Activated CD4-positive, alpha-beta T cell treated with anti-CD3 and anti-CD28 coated beads, Interleukin-2, amount 10 ng/mL, durations not matched to agents 7 days and 5 days (primary cell): Measurements from ENCODE around the gene KCNRG. TPM values are rescaled to one million over a fixed set of nuclear protein-coding genes. Genes with fewer than 3 reads are reported as not detected.
"Not testable (repeated sequence)": the region's sequence is repeated elsewhere in the genome, so short reads cannot be mapped to it uniquely, and the experiment has no call there.

Experiments used
- CTCF ChIA-PET: fragments of 350-600 bp; sonication (Branson Sonifier 250); formaldehyde crosslinking; loops from one replicate; lab custom pipeline; 2021; ENCODE audit warnings: antibody characterized with exemption; lab: Charles Lee
- POLR2A ChIA-PET: fragments of 350-600 bp; sonication (Branson Sonifier 250); formaldehyde crosslinking; loops from one replicate; lab custom pipeline; 2021; ENCODE audit warnings: antibody characterized with exemption; lab: Charles Lee
- DNase-seq: peaks from one replicate; pipeline ENCODE4 v3.0.0-alpha.2; 2020
- H3K27ac Mint-ChIP-seq: one replicate; pipeline ENCODE4 v1.8.0; 2021; ENCODE audit warnings: mild to moderate bottlenecking, moderate library complexity, mixed read lengths
- H3K27me3 Mint-ChIP-seq: one replicate; pipeline ENCODE4 v1.8.0; 2021; ENCODE audit warnings: mixed read lengths
- H3K36me3 Mint-ChIP-seq: one replicate; pipeline ENCODE4 v1.8.0; 2021; ENCODE audit warnings: low read depth, mixed read lengths
- H3K4me1 Mint-ChIP-seq: one replicate; pipeline ENCODE4 v1.8.0; 2021; ENCODE audit warnings: mixed read lengths
- H3K4me3 Mint-ChIP-seq: one replicate; pipeline ENCODE4 v1.8.0; 2021; ENCODE audit warnings: mild to moderate bottlenecking, moderate library complexity, mixed read lengths
- H3K9me3 Mint-ChIP-seq: one replicate; pipeline ENCODE4 v1.8.0; 2021; ENCODE audit warnings: mixed read lengths
- microRNA-seq: library from miRNA; unstranded; fragments of <30 nt; microRNA quantifications from one replicate; pipeline ENCODE4 v1.2.0, GENCODE V29; 2021; ENCODE audit warnings: borderline microRNAs expressed, borderline replicate concordance
- total RNA-seq, 2 experiments: library from RNA; stranded (reverse); gene quantifications; one replicate each; pipeline ENCODE4 v1.2.3, GENCODE V29; 2021

KCNRG gene
- total RNA-seq, 2 experiments from 2014 or later: 0.42 to 0.60 TPM

DNA sequence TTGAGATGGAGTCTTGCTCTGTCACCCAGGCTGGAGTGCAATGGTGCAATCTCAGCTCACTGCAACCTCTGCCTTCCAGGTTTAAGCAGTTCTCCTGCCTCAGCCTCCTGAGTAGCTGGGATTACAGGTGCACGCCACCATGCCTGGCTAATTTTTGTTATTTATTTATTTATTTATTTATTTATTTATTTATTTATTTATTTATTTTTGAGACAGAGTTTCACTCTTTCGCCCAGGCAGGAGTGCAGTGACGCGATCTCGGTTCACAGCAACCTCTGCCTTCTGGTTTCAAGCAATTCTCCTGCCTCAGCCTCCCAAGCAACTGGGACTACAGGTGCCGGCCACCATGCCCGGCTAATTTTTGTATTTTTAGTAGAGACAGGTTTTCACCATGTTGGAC lies 47.1 kb downstream of the KCNRG start:
- peaks cover 56% of the 10 kb centered on the region for H3K36me3 Mint-ChIP-seq

DNA sequence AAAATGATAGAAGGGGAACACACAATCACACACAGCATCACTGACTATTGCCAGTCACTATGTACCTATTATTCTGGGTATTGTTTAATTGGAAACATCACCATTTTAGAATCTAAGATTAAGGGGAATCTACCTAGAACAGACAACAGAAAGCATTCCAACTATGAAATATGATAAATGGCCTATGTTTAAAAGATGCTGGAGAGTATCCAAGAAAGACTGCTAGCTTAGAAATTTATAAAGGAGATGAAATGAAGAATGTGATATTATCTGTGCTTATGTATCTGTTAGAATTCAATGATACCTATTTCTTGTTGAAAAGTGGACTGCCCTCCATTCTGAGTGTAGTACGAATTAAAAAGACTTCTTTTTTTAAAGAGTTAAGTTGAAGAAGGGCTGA lies 50.5 kb downstream of the KCNRG start:
- Mint-ChIP-seq H3K27me3 (no peaks in the 10 kb centered on the region), H3K4me3 (no peak overlapping the region), H3K36me3 (peaks cover 47% of the 10 kb centered on the region), H3K9me3 (no peaks in the 10 kb centered on the region), H3K4me1 (peaks cover 17% of the 10 kb centered on the region), H3K27ac (no peak overlapping the region)
- ChIA-PET CTCF (interaction anchor here (0.6 to 1.5 kb wide), 3 partner anchors 13 to 26 kb away, joined by 3 to 4 read pairs (median 3); no protein-coding TSS in a partner anchor), POLR2A (no interaction called here)
- DNase-seq: no peak

More for the DNA sequence above, 47.1 kb downstream of the KCNRG start:
- H3K27me3 Mint-ChIP-seq, H3K9me3 Mint-ChIP-seq, POLR2A ChIA-PET, H3K4me3 Mint-ChIP-seq, CTCF ChIA-PET, H3K27ac Mint-ChIP-seq, DNase-seq: not testable (repeated sequence)
- peaks cover 16% of the 10 kb centered on the region for H3K4me1 Mint-ChIP-seq

DNA sequence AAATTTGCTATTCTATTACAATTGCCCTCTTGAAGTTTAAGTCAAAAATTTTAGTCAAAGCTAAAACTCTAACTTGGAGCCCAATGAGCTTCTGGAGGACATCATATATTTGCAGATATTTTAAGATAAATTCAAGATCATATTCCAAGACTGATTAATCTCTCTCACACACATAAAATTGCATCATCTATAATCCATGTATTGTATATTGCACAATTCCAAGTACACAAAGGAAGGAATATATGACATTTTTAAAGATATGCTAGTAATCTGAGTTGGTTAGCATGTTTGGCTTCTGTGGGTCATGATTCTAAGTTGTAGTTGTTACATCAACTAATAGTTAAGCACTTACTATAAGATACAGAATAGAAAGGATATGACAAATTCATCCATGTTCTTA lies 53.3 kb downstream of the KCNRG start:
- Mint-ChIP-seq H3K36me3 (peaks cover 54% of the 10 kb centered on the region), H3K9me3 (no peaks in the 10 kb centered on the region), H3K27me3 (no peaks in the 10 kb centered on the region), H3K4me3 (no peak overlapping the region), H3K27ac (no peak overlapping the region), H3K4me1 (peaks cover 33% of the 10 kb centered on the region)
- POLR2A ChIA-PET: no interaction called here
- no peak for DNase-seq
- CTCF ChIA-PET: interaction anchor here (1.1 to 1.6 kb wide), 3 partner anchors 11 to 31 kb away, joined by 3 to 4 read pairs (median 4); no protein-coding TSS in a partner anchor

DNA sequence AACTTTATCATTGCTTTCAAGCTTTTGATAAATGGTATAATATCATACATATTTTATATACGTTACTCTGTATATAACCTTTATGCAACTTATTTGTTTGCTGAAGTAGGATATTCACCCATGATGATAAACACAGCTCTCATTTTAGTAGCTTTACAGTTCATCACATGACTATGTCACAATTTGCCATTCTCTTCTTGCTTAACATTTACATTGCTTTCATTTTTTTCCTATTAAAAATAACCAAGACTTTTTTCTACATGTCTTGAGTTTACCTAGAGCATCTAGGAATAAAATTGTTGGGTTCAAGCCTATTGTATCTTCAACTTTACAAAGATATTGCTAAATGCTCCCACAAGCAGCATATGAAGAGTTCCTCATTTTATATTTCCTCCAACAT lies 54.0 kb downstream of the KCNRG start:
- H3K4me3 Mint-ChIP-seq: no peak overlapping the region
- DNase-seq: no peak
- H3K27ac Mint-ChIP-seq: no peak overlapping the region
- H3K4me1 Mint-ChIP-seq: peaks cover 37% of the 10 kb centered on the region
- ChIA-PET CTCF (interaction anchor here (1.2 to 1.6 kb wide), 2 partner anchors 10 to 13 kb away, joined by 4 read pairs; no protein-coding TSS in a partner anchor), POLR2A (no interaction called here)
- no peaks in the 10 kb centered on the region for H3K27me3 Mint-ChIP-seq
- H3K9me3 Mint-ChIP-seq: no peaks in the 10 kb centered on the region
- H3K36me3 Mint-ChIP-seq: peaks cover 56% of the 10 kb centered on the region

DNA sequence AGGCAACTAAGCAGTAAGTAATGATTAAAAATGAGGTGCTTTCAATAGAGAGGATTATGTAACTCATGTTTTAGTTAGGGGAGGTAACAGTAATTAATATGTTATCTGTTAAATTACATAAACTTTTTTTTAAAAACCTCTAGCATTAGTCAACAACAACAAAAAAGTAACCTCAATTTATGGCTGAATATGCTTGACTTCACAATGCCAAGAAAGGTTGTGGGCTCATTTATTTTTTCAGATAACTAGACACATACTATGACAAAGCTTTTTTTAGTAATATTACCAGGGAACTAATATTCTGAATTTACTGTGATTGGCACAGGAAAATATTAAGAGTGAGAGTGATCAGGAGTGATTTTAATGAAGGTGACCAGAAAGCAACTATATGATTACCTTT lies 54.9 kb downstream of the KCNRG start:
- no peak for DNase-seq
- no peaks in the 10 kb centered on the region for H3K27me3 Mint-ChIP-seq
- H3K9me3 Mint-ChIP-seq: no peaks in the 10 kb centered on the region
- H3K4me1 Mint-ChIP-seq: peaks cover 43% of the 10 kb centered on the region
- H3K4me3 Mint-ChIP-seq: no peak overlapping the region
- ChIA-PET POLR2A (no interaction called here), CTCF (no interaction called here)
- no peak overlapping the region for H3K27ac Mint-ChIP-seq
- H3K36me3 Mint-ChIP-seq: peaks cover 54% of the 10 kb centered on the region

Small RNA genes lying within 50 kb of the gene (microRNA-seq; reads per million reads assigned to microRNA genes)
- gene MIR15A (4,124 reads per million, percentile 93 among the genes with 10 or more reads in this experiment), gene MIR16-1 (4,354 reads per million, percentile 94 among the genes with 10 or more reads in this experiment), gene MIR3613 (276 reads per million, percentile 78 among the genes with 10 or more reads in this experiment)

Other genes with a start within 250 kb of the KCNRG start
- 10 to 100 TPM; 34.2 to 41.6 TPM for gene KPNA3, start 222.8 kb upstream of the KCNRG start, total RNA-seq
- gene SPRYD7, start 79.1 kb upstream of the KCNRG start, total RNA-seq: 1 to 10 TPM; 2.6 to 2.7 TPM
- 10 to 100 TPM; 17.7 to 18.5 TPM for gene TRIM13, start 18.4 kb upstream of the KCNRG start, total RNA-seq